ENCODE data around the gene METTL6. TPM values are rescaled to one million over a fixed set of nuclear protein-coding genes. Genes with fewer than 3 reads are reported as not detected.
A peak's percentile ranks its signal among the peaks of the same experiment; 100 is the strongest.

The METTL6 gene
- total RNA-seq, 6 donors from 2014 or later, result 10.5 to 20.7 (median 13.9) TPM

DNA sequence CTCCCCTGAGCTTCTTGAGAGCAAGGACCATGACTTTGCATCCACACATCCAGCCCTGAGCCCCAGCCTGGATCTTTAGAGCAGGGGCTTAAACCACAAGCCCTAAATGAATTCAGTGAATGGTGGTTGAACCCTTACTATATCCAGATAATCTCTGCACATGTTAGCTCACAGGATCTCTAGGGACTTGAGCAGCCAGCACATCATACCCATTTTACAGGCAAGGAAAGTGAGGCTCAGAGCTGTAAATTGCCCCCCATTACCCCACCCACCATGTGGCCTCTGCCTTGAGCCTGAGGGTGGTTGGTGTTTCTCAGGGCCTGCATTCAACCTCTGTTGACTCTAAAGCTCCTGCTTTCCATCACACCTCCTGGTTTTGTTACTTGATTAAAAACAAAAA, 27.6 kb upstream of the METTL6 start:
- H3K4me1 ChIP-seq, result no peaks in the 10 kb centered on the region
- ATAC-seq (ENCODE audit: low FRiP score in 2 of 2) (no peak), DNase-seq (no peak)
- no peaks in the 10 kb centered on the region for H3K9me3 ChIP-seq
- no peak overlapping the region for H3K27ac ChIP-seq
- H3K36me3 ChIP-seq, result no peaks in the 10 kb centered on the region
- no peak for TF ChIP-seq POLR2A (IDR thresholded peaks at IDR 0.05)
- TF ChIP-seq, protein P1, sequence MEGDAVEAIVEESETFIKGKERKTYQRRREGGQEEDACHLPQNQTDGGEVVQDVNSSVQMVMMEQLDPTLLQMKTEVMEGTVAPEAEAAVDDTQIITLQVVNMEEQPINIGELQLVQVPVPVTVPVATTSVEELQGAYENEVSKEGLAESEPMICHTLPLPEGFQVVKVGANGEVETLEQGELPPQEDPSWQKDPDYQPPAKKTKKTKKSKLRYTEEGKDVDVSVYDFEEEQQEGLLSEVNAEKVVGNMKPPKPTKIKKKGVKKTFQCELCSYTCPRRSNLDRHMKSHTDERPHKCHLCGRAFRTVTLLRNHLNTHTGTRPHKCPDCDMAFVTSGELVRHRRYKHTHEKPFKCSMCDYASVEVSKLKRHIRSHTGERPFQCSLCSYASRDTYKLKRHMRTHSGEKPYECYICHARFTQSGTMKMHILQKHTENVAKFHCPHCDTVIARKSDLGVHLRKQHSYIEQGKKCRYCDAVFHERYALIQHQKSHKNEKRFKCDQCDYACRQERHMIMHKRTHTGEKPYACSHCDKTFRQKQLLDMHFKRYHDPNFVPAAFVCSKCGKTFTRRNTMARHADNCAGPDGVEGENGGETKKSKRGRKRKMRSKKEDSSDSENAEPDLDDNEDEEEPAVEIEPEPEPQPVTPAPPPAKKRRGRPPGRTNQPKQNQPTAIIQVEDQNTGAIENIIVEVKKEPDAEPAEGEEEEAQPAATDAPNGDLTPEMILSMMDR (IDR thresholded peaks at IDR 0.05), result no peak
- no peak for TF ChIP-seq EP300 (IDR thresholded peaks at IDR 0.05)
- TF ChIP-seq POLR2AphosphoS5 (IDR thresholded peaks at IDR 0.05), result no peak
- no peaks in the 10 kb centered on the region for H3K27me3 ChIP-seq
- no peak overlapping the region for H3K4me3 ChIP-seq

DNA sequence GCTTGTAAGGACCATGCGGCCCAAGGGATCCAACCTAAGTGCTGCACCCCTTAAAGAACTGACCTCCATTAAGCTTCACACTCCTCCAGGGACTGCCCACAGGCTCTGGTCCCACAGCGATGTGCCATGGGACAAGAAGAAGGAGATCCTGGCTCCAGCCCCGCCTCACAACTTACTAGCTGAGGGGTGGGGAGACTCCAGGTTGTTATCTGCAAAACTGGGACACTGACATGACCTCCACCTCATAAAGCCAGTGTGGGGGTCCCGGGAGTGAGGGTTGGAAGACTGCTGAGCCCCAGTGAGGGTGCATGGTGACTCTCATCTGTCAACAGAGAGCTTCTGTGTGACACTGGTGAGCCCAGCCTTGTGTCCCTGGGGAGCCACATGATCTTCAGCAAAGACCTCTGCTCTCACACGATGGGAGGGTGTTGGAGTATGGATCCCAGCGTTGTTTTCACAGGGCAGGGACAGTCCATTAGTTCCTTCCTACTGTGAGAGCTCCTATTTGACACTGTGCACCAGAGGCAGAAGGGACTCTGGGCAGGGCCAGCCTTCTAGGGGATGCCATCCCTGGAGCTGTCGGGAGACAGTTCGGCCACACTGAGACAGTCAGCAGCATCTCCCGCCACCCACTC, 26.8 kb upstream of the METTL6 start:
- no peaks in the 10 kb centered on the region for H3K36me3 ChIP-seq

DNA sequence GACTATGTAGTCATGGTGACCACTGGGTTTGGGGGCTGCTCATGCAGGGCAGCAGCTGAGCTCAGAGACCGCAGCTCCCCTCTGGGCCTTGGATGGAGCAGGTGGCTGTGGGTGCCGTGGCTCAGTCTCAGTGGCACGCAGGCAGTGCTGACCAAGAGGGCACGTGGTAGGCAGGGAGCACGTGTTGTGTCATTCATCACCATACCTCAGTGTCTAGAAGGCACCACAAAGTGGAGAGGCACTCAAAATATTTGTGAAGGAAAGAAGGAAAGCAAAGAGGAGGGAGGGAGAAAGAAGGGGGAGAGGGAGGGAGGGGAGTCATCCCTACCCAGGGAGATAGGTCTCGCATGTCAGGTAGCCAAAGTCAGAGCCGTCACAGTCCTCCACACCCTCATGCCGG, 26.2 kb upstream of the METTL6 start:
- Histone ChIP-seq H3K4me1 (no peaks in the 10 kb centered on the region), H3K27me3 (no peaks in the 10 kb centered on the region), H3K9me3 (no peaks in the 10 kb centered on the region), H3K27ac (no peak overlapping the region), H3K4me3 (no peak overlapping the region), H3K36me3 (no peaks in the 10 kb centered on the region)
- WGBS, 2 donors, result 77 to 92% methylated on average over 8 of the region's 8 CpGs
- peak in 1 of 2 donors; percentile 36 for DNase-seq
- peak in 1 of 2 donors; percentile 49 for ATAC-seq (ENCODE audit: low FRiP score in 2 of 2)
- TF ChIP-seq POLR2AphosphoS5 (IDR thresholded peaks at IDR 0.05) (no peak), POLR2A (IDR thresholded peaks at IDR 0.05) (no peak), EP300 (IDR thresholded peaks at IDR 0.05) (no peak)

More for the DNA sequence above, 26.8 kb upstream of the METTL6 start:
- no peaks in the 10 kb centered on the region for H3K9me3 ChIP-seq
- no peaks in the 10 kb centered on the region for H3K27me3 ChIP-seq
- WGBS, 2 donors, result 72 to 75% methylated on average over 8 to 9 of the region's 9 CpGs
- no peak overlapping the region for H3K4me3 ChIP-seq
- ATAC-seq (ENCODE audit: low FRiP score in 2 of 2) (no peak), DNase-seq (no peak)
- H3K27ac ChIP-seq, result no peak overlapping the region
- H3K4me1 ChIP-seq, result no peaks in the 10 kb centered on the region
- TF ChIP-seq POLR2AphosphoS5 (IDR thresholded peaks at IDR 0.05) (peak in 1 of 2 donors; percentile 20), POLR2A (IDR thresholded peaks at IDR 0.05) (no peak), EP300 (IDR thresholded peaks at IDR 0.05) (no peak)
- TF ChIP-seq, protein P1 (IDR thresholded peaks at IDR 0.05), result no peak

DNA sequence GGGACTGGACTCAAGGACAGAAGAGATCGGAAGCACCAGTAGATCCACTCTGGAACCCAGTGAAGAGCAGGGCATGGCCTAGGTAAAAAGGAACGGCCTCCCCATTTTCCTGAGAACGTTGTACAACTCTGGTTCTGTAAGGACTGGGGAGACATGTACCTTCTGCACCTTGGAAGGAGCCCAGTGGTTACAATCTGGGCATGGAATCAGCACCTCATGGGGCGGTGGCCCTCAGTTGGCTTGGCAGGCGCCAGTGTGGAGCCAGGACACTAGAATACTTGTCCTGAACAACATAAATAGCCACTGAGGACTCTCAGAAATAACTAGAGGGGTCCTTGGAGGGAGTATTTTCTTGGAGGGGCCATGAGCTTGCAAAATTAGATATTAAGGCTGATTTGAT, 25.6 kb upstream of the METTL6 start:
- Histone ChIP-seq H3K9me3 (no peaks in the 10 kb centered on the region), H3K4me1 (no peaks in the 10 kb centered on the region), H3K36me3 (no peaks in the 10 kb centered on the region), H3K4me3 (no peak overlapping the region), H3K27ac (no peak overlapping the region), H3K27me3 (no peaks in the 10 kb centered on the region)
- ATAC-seq (ENCODE audit: low FRiP score in 2 of 2) (no peak), DNase-seq (no peak)
- TF ChIP-seq, protein P1 (IDR thresholded peaks at IDR 0.05), result no peak
- no peak for TF ChIP-seq POLR2A (IDR thresholded peaks at IDR 0.05)
- TF ChIP-seq EP300 (IDR thresholded peaks at IDR 0.05), result no peak
- TF ChIP-seq POLR2AphosphoS5 (IDR thresholded peaks at IDR 0.05), result no peak
- 84 to 93% methylated on average over 5 of the region's 5 CpGs for WGBS, 2 donors

DNA sequence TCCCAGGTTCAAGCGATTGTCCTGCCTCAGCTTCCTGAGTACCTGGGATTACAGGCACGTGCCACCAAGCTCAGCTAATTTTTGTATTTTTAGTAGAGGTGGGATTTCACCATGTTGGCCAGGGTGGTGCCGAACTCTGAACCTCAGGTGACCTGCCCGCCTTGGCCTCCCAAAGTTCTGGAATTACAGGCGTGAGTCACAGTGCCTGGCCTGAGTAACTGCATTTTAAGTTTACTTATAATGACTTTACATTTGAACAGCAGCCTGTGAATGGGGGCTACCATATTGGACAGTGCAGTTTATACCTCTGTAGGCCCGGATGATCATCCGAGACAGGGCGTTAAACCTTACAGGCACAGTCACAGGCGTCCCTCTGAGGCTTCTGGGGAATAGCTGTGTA, 24.8 kb upstream of the METTL6 start:
- no peaks in the 10 kb centered on the region for H3K36me3 ChIP-seq
- DNase-seq (no peak), ATAC-seq (ENCODE audit: low FRiP score in 2 of 2) (no peak)
- H3K27ac ChIP-seq, result no peak overlapping the region
- no peak for TF ChIP-seq EP300 (IDR thresholded peaks at IDR 0.05)
- TF ChIP-seq, protein P1 (IDR thresholded peaks at IDR 0.05), result no peak
- TF ChIP-seq POLR2A (IDR thresholded peaks at IDR 0.05), result no peak
- no peak for TF ChIP-seq POLR2AphosphoS5 (IDR thresholded peaks at IDR 0.05)
- WGBS, 2 donors, result 85 to 92% methylated on average over 9 of the region's 9 CpGs
- no peaks in the 10 kb centered on the region for H3K4me1 ChIP-seq
- H3K27me3 ChIP-seq, result no peaks in the 10 kb centered on the region
- H3K4me3 ChIP-seq, result no peak overlapping the region
- no peaks in the 10 kb centered on the region for H3K9me3 ChIP-seq
